Activated CD8-positive, alpha-beta memory T cell treated with anti-CD3 and anti-CD28 coated beads, Interleukin-2, amount 50 U/mL, for 4 hours (primary cell): ENCODE results near the gene WIF1.

Experiments
- DNase-seq: peaks from one replicate; pipeline ENCODE4 v3.0.0-alpha.2; 2020

Gene WIF1

GRCh38 chr12:65019696-65020234, 101.3 kb downstream of the WIF1 start:
- no peak for DNase-seq

GRCh38 chr12:65016881-65017650, 104.0 kb downstream of the WIF1 start:
- no peak for DNase-seq

GRCh38 chr12:65015850-65016249, 105.3 kb downstream of the WIF1 start:
- no peak for DNase-seq

GRCh38 chr12:65014504-65015271, 106.4 kb downstream of the WIF1 start:
- no peak for DNase-seq

- DNase-seq: no peak
These were observed 110.7 kb downstream of the WIF1 start for GRCh38 chr12:65010437-65010836.

GRCh38 chr12:65005716-65006115, 115.4 kb downstream of the WIF1 start:
- no peak for DNase-seq

- no peak for DNase-seq
These were observed 116.8 kb downstream of the WIF1 start for GRCh38 chr12:65004270-65004669.
